GM12865 (cell line): ENCODE results near the gene USE1.

Source experiments
- DNase-seq: peaks from one replicate; pipeline ENCODE4 v3.0.0; 2010; ENCODE audit warnings: low read depth
- H3K4me3 ChIP-seq: 2 replicates; pipeline ENCODE4 v1.5.1; 2011; ENCODE audit warnings: mild to moderate bottlenecking, low read depth, low read length, control low read depth
- TF ChIP-seq, protein P1 (sequence below): IDR thresholded peaks from 2 replicates; pipeline ENCODE4 v1.5.1; 2011; ENCODE audit warnings: low read length, control low read depth, low read depth, inconsistent platforms; ENCODE audit not compliant: insufficient read depth; ENCODE audit errors: missing control alignments

Gene USE1

GRCh38 chr19:17194608-17195007 lies 20.5 kb upstream of the USE1 start:
- DNase-seq = no peak
- TF ChIP-seq, protein P1, sequence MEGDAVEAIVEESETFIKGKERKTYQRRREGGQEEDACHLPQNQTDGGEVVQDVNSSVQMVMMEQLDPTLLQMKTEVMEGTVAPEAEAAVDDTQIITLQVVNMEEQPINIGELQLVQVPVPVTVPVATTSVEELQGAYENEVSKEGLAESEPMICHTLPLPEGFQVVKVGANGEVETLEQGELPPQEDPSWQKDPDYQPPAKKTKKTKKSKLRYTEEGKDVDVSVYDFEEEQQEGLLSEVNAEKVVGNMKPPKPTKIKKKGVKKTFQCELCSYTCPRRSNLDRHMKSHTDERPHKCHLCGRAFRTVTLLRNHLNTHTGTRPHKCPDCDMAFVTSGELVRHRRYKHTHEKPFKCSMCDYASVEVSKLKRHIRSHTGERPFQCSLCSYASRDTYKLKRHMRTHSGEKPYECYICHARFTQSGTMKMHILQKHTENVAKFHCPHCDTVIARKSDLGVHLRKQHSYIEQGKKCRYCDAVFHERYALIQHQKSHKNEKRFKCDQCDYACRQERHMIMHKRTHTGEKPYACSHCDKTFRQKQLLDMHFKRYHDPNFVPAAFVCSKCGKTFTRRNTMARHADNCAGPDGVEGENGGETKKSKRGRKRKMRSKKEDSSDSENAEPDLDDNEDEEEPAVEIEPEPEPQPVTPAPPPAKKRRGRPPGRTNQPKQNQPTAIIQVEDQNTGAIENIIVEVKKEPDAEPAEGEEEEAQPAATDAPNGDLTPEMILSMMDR = no peak
- no peak overlapping the region for H3K4me3 ChIP-seq

DNA sequence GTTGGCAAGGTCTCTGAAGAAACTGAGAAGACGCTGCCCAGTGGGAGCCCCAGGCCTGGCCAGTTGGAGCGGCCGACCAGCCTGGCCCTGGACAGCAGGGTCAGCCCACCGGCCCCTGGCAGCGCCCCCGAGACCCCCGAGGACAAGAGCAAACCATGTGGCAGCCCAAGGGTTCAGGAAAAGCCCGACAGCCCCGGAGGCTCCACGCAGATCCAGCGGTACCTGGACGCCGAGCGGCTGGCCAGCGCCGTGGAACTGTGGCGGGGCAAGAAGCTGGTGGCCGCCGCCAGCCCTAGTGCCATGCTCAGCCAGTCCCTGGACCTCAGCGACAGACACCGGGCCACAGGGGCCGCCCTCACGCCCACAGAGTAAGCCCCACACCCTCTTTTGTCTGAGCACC lies 20.1 kb upstream of the USE1 start:
- TF ChIP-seq, protein P1 = no peak
- H3K4me3 ChIP-seq = no peak overlapping the region
- DNase-seq = no peak

DNA sequence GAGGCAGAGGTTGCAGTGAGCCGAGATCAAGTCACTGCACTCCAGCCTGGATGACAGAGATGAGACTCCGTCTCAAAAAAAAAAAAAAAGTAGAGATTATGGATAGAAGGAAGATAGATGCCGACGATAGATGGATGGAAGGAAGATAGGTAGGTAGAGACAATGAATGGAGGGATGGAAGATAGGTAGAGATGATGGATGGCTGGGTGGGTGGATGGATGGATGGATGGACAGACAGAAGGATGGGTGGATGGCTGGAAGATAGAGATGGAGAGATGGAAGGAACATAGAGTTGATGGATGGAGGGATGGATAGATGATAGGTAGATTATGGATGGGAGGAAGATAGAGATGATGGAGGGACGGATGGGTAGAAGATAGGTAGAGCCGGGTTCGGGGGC lies 18.5 kb upstream of the USE1 start:
- H3K4me3 ChIP-seq = no peak overlapping the region

GRCh38 chr19:17197666-17198065 lies 17.5 kb upstream of the USE1 start:
- DNase-seq = no peak
- TF ChIP-seq, protein P1 = no peak
- no peak overlapping the region for H3K4me3 ChIP-seq

More for the DNA sequence above, 18.5 kb upstream of the USE1 start:
- DNase-seq = no peak
- TF ChIP-seq, protein P1 = no peak

GRCh38 chr19:17200408-17201079 lies 14.6 kb upstream of the USE1 start:
- no peak overlapping the region for H3K4me3 ChIP-seq
- no peak for DNase-seq
- TF ChIP-seq, protein P1 = no peak

GRCh38 chr19:17202249-17202648 lies 12.9 kb upstream of the USE1 start:
- TF ChIP-seq, protein P1 = no peak
- no peak overlapping the region for H3K4me3 ChIP-seq
- DNase-seq = no peak

DNA sequence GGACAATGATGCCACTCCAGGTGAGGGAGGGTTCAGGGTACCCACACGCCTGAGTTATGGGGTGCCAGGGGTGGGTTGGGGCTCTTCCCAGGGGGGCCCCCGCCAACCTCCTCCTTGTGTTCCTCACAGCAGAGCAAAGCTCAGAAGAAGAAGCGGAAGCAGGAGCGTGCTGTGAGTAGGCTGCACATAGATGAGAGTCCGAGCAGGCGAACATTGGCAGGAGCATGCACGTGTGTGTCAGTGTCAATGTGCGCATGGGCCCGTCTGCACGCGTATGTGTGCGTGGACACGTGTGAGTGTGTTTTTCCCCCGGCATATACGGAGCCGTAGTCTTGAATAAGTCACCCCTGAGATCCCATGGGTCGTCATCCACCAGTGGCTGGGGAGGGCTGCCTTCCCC lies 12.4 kb upstream of the USE1 start:
- no peak for DNase-seq
- H3K4me3 ChIP-seq = no peak overlapping the region
- TF ChIP-seq, protein P1 = no peak
